ENCODE data around the gene SIK2.
"Not testable (repeated sequence)": the region's sequence is repeated elsewhere in the genome, so short reads cannot be mapped to it uniquely, and the experiment has no call there.

SIK2 gene

GRCh38 chr11:111703576-111703975 lies 101.3 kb downstream of the SIK2 start:
- no peak for DNase-seq

- DNase-seq, result no peak
Observed at GRCh38 chr11:111707039-111707690, 104.9 kb downstream of the SIK2 start.

- DNase-seq, result no peak
Observed at GRCh38 chr11:111707691-111708067, 105.4 kb downstream of the SIK2 start.

GRCh38 chr11:111714522-111714921 lies 112.3 kb downstream of the SIK2 start:
- DNase-seq, result no peak

- no peak for DNase-seq
Observed at GRCh38 chr11:111715142-111715816, 113.0 kb downstream of the SIK2 start.

- not testable (repeated sequence) for DNase-seq
Observed at GRCh38 chr11:111717660-111718059, 115.4 kb downstream of the SIK2 start.

- DNase-seq, result no peak
Observed at GRCh38 chr11:111718436-111718835, 116.2 kb downstream of the SIK2 start.

GRCh38 chr11:111718859-111719258 lies 116.6 kb downstream of the SIK2 start:
- DNase-seq, result no peak

- no peak for DNase-seq
Observed at GRCh38 chr11:111719379-111719778, 117.1 kb downstream of the SIK2 start.

- no peak for DNase-seq
Observed at GRCh38 chr11:111720801-111721494, 118.7 kb downstream of the SIK2 start.

GRCh38 chr11:111722501-111722900 lies 120.3 kb downstream of the SIK2 start:
- no peak for DNase-seq

- no peak for DNase-seq
Observed at GRCh38 chr11:111723595-111723994, 121.3 kb downstream of the SIK2 start.

- DNase-seq, result no peak
Observed at GRCh38 chr11:111724615-111725129, 122.4 kb downstream of the SIK2 start.

- DNase-seq, result no peak
Observed at GRCh38 chr11:111725621-111726020, 123.4 kb downstream of the SIK2 start.

- no peak for DNase-seq
Observed at GRCh38 chr11:111726301-111726713, 124.1 kb downstream of the SIK2 start.

GRCh38 chr11:111727431-111727830 lies 125.2 kb downstream of the SIK2 start:
- DNase-seq, result no peak

- peak in 2 of 3 experiments; percentile 19 to 75 for DNase-seq
Observed at GRCh38 chr11:111729071-111729830, 127.0 kb downstream of the SIK2 start.

- DNase-seq, result no peak
Observed at GRCh38 chr11:111729831-111730311, 127.6 kb downstream of the SIK2 start.

GRCh38 chr11:111730871-111731591 lies 128.8 kb downstream of the SIK2 start:
- peak; percentile 62 to 85 (median 69) for DNase-seq

GRCh38 chr11:111731821-111732220 lies 129.6 kb downstream of the SIK2 start:
- no peak for DNase-seq

- DNase-seq, result no peak
Observed at GRCh38 chr11:111733016-111733415, 130.8 kb downstream of the SIK2 start.

- no peak for DNase-seq
Observed at GRCh38 chr11:111733611-111734088, 131.4 kb downstream of the SIK2 start.

Measured in NCI-H1417 (cell line).